GM23248 (cell line): ENCODE measurements around the gene ARFIP1. TPM values are rescaled to one million over a fixed set of nuclear protein-coding genes. Genes with fewer than 3 reads are reported as not detected.

Source experiments
- DNase-seq: peaks from one replicate; pipeline ENCODE4 v3.0.0-alpha.2; 2015
- H2AFZ ChIP-seq: fragments of 200-600 bp; sonication (generic); 2 replicates; pipeline ENCODE4 v1.6.1; 2016; ENCODE audit warnings: antibody characterized with exemption
- H3F3A ChIP-seq: fragments of 200-600 bp; sonication (generic); 2 replicates; pipeline ENCODE4 v1.6.1; 2016; ENCODE audit warnings: mild to moderate bottlenecking, antibody characterized with exemption, mixed run types; ENCODE audit not compliant: insufficient read depth
- H3K27ac ChIP-seq: fragments of 200-600 bp; sonication (generic); 2 replicates; pipeline ENCODE4 v1.5.1; 2016; ENCODE audit warnings: mild to moderate bottlenecking
- H3K27me3 ChIP-seq: fragments of 200-600 bp; sonication (generic); replicated peaks from 2 replicates; pipeline ENCODE4 v1.6.1; 2016; ENCODE audit warnings: mild to moderate bottlenecking; ENCODE audit not compliant: insufficient read depth
- H3K36me3 ChIP-seq: fragments of 200-600 bp; sonication (generic); 2 replicates; pipeline ENCODE4 v1.6.1; 2016; ENCODE audit warnings: low read depth, mild to moderate bottlenecking
- H3K4me1 ChIP-seq: fragments of 200-600 bp; sonication (generic); 2 replicates; pipeline ENCODE4 v1.6.1; 2016; ENCODE audit warnings: mild to moderate bottlenecking; ENCODE audit not compliant: insufficient read depth
- H3K4me2 ChIP-seq: fragments of 200-600 bp; sonication (generic); one replicate; pipeline ENCODE4 v1.6.1; 2016; ENCODE audit warnings: mild to moderate bottlenecking; ENCODE audit not compliant: unreplicated experiment
- H3K4me3 ChIP-seq: fragments of 200-600 bp; sonication (generic); 2 replicates; pipeline ENCODE4 v1.5.1; 2016; ENCODE audit warnings: mild to moderate bottlenecking
- H3K79me2 ChIP-seq: fragments of 200-600 bp; sonication (generic); 2 replicates; pipeline ENCODE4 v1.6.1; 2016; ENCODE audit warnings: mild to moderate bottlenecking; ENCODE audit not compliant: insufficient read depth
- H3K9ac ChIP-seq: fragments of 200-600 bp; sonication (generic); 2 replicates; pipeline ENCODE4 v1.6.1; 2016; ENCODE audit warnings: mild to moderate bottlenecking
- H3K9me2 ChIP-seq: fragments of 200-600 bp; sonication (generic); 2 replicates; pipeline ENCODE4 v1.6.1; 2016; ENCODE audit warnings: mixed run types, mild to moderate bottlenecking, moderate library complexity; ENCODE audit not compliant: insufficient read depth
- H3K9me3 ChIP-seq: fragments of 200-600 bp; sonication (generic); one replicate; pipeline ENCODE4 v1.6.1; 2017; ENCODE audit warnings: low read depth
- H4K20me1 ChIP-seq: fragments of 200-600 bp; sonication (generic); 2 replicates; pipeline ENCODE4 v1.6.0; 2016; ENCODE audit not compliant: insufficient read depth
- EZH2 ChIP-seq: fragments of 200-600 bp; sonication (generic); IDR thresholded peaks from 2 replicates; pipeline ENCODE4 v1.6.1; 2018; ENCODE audit warnings: antibody characterized with exemption, mild to moderate bottlenecking; ENCODE audit not compliant: insufficient read depth, poor library complexity, severe bottlenecking
- EZH2phosphoT487 ChIP-seq: fragments of 200-600 bp; sonication (generic); IDR thresholded peaks from 2 replicates; pipeline ENCODE4 v1.6.1; 2018; ENCODE audit warnings: antibody characterized with exemption, moderate library complexity, mild to moderate bottlenecking, low read depth; ENCODE audit not compliant: insufficient read depth
- WGBS, 2 experiments: methylation state at CpG; one replicate each; pipeline ENCODE4 v1.1.6; 2015 to 2017; ENCODE audit warnings: low lambda C conversion rate in 2 of 2, low coverage in 1 of 2; ENCODE audit errors: missing lambda C conversion rate in 2 of 2; 5-methylcytosine and 5-hydroxymethylcytosine counted together
- in situ Hi-C: fragments of 300-500 bp; cut with MboI; formaldehyde crosslinking; loops from 2 replicates; pipeline ENCODE4 v1.15.0; 2020
- polyA plus RNA-seq: library from polyadenylated mRNA; unstranded; fragments of >200 nt; fragmentation: Nextera tagmentation; extraction: Ambion mirVana; gene quantifications from 2 replicates; pipeline ENCODE4 v1.2.1, GENCODE V29; 2016
- total RNA-seq: library from RNA; depleted of rRNA; stranded (reverse); fragments of >200 nt; shearing (Covaris generic); gene quantifications from 2 replicates; pipeline ENCODE4 v1.2.3, GENCODE V29; 2014

Gene ARFIP1
- total and polyA plus RNA-seq, 2 experiments from 2014 or later = 40.7 to 61.4 TPM

GRCh38 chr4:152951348-152951747 is 171.6 kb downstream of the ARFIP1 start:
- no peak for TF ChIP-seq EZH2
- no peak for TF ChIP-seq EZH2phosphoT487
- no peak overlapping the region for H3K27ac ChIP-seq
- no peak overlapping the region for H2AFZ ChIP-seq
- H3F3A ChIP-seq = no peaks in the 10 kb centered on the region
- no peaks in the 10 kb centered on the region for H3K27me3 ChIP-seq
- no peak for DNase-seq
- 70 to 74% methylated on average over 3 of the region's 3 CpGs for WGBS, 2 experiments
- no peaks in the 10 kb centered on the region for H4K20me1 ChIP-seq
- no peaks in the 10 kb centered on the region for H3K9me3 ChIP-seq
- H3K36me3 ChIP-seq = no peaks in the 10 kb centered on the region
- H3K4me2 ChIP-seq = no peak overlapping the region
- no peak overlapping the region for H3K4me3 ChIP-seq
- H3K9ac ChIP-seq = no peak overlapping the region
- H3K79me2 ChIP-seq = no peaks in the 10 kb centered on the region
- H3K9me2 ChIP-seq = no peaks in the 10 kb centered on the region
- no peaks in the 10 kb centered on the region for H3K4me1 ChIP-seq
- in situ Hi-C loops = no loop called here

GRCh38 chr4:152953514-152953913 is 173.8 kb downstream of the ARFIP1 start:
- 84 to 88% methylated on average over 3 of the region's 3 CpGs for WGBS, 2 experiments
- H3K36me3 ChIP-seq = no peaks in the 10 kb centered on the region
- TF ChIP-seq EZH2phosphoT487 (no peak), EZH2 (no peak)

GRCh38 chr4:152954741-152955140 is 175.0 kb downstream of the ARFIP1 start:
- H3K4me1 ChIP-seq = no peaks in the 10 kb centered on the region
- no peak overlapping the region for H3K4me2 ChIP-seq
- H3K9me3 ChIP-seq = no peaks in the 10 kb centered on the region
- no peaks in the 10 kb centered on the region for H3K27me3 ChIP-seq
- no peak for TF ChIP-seq EZH2
- no peak for TF ChIP-seq EZH2phosphoT487
- no peak for DNase-seq
- no peaks in the 10 kb centered on the region for H4K20me1 ChIP-seq
- in situ Hi-C loops = no loop called here
- H3K4me3 ChIP-seq = no peak overlapping the region
- 81 to 90% methylated on average over 1 of the region's 1 CpG for WGBS, 2 experiments
- H2AFZ ChIP-seq = no peak overlapping the region
- H3K27ac ChIP-seq = no peak overlapping the region
- no peaks in the 10 kb centered on the region for H3K79me2 ChIP-seq
- no peaks in the 10 kb centered on the region for H3F3A ChIP-seq
- H3K9me2 ChIP-seq = no peaks in the 10 kb centered on the region
- no peak overlapping the region for H3K9ac ChIP-seq
- H3K36me3 ChIP-seq = no peaks in the 10 kb centered on the region

More at GRCh38 chr4:152953514-152953913, 173.8 kb downstream of the ARFIP1 start:
- Histone ChIP-seq H2AFZ (no peak overlapping the region), H3K4me1 (no peaks in the 10 kb centered on the region), H3K79me2 (no peaks in the 10 kb centered on the region), H3K4me3 (no peak overlapping the region), H3K9me3 (no peaks in the 10 kb centered on the region), H3F3A (no peaks in the 10 kb centered on the region), H3K27me3 (no peaks in the 10 kb centered on the region), H3K4me2 (no peak overlapping the region), H3K9ac (no peak overlapping the region), H3K9me2 (no peaks in the 10 kb centered on the region), H3K27ac (no peak overlapping the region), H4K20me1 (no peaks in the 10 kb centered on the region)
- no peak for DNase-seq
- in situ Hi-C loops = no loop called here

GRCh38 chr4:152956147-152956546 is 176.4 kb downstream of the ARFIP1 start:
- Histone ChIP-seq H4K20me1 (no peaks in the 10 kb centered on the region), H2AFZ (no peak overlapping the region), H3K4me3 (no peak overlapping the region), H3K4me2 (no peak overlapping the region), H3K36me3 (no peaks in the 10 kb centered on the region), H3K27ac (no peak overlapping the region), H3K79me2 (no peaks in the 10 kb centered on the region), H3K4me1 (no peaks in the 10 kb centered on the region), H3F3A (no peaks in the 10 kb centered on the region), H3K9ac (no peak overlapping the region), H3K9me2 (no peaks in the 10 kb centered on the region), H3K27me3 (no peaks in the 10 kb centered on the region), H3K9me3 (no peaks in the 10 kb centered on the region)
- in situ Hi-C loops = no loop called here
- TF ChIP-seq EZH2phosphoT487 = no peak
- TF ChIP-seq EZH2 = no peak
- 71 to 84% methylated on average over 2 of the region's 2 CpGs for WGBS, 2 experiments
- no peak for DNase-seq
